ENCODE results near the gene PRR3.

The PRR3 gene

GRCh38 chr6:30611150-30611855 lies 54.2 kb downstream of the PRR3 start:
- ATAC-seq: no peak
- no peak for TF ChIP-seq OSR1 (CRISPR knock-in tag; IDR thresholded peaks at IDR 0.05)
- no peak for TF ChIP-seq ZFP30 (CRISPR knock-in tag; IDR thresholded peaks at IDR 0.05)
- TF ChIP-seq ARNTL (CRISPR knock-in tag; IDR thresholded peaks at IDR 0.05; ENCODE audit: borderline replicate concordance, low read depth): no peak
- TF ChIP-seq ZFP3 (CRISPR knock-in tag; IDR thresholded peaks at IDR 0.05): no peak
- TF ChIP-seq CSDC2 (CRISPR knock-in tag; IDR thresholded peaks at IDR 0.05): no peak
- TF ChIP-seq ESRRG (CRISPR knock-in tag; IDR thresholded peaks at IDR 0.05): no peak
- no peak for TF ChIP-seq TSHZ2 (CRISPR knock-in tag; IDR thresholded peaks at IDR 0.05)
- no peak for TF ChIP-seq PATZ1 (CRISPR knock-in tag; IDR thresholded peaks at IDR 0.05; ENCODE audit: borderline replicate concordance)
- TF ChIP-seq TCF4 (CRISPR knock-in tag; IDR thresholded peaks at IDR 0.05; ENCODE audit: borderline replicate concordance): no peak
- no peak for TF ChIP-seq ISL1 (CRISPR knock-in tag; IDR thresholded peaks at IDR 0.05)
- TF ChIP-seq ZC3H10 (CRISPR knock-in tag; IDR thresholded peaks at IDR 0.05): no peak
- no peak for TF ChIP-seq CREB5 (CRISPR knock-in tag; IDR thresholded peaks at IDR 0.05; ENCODE audit: low read depth)
- no peak for TF ChIP-seq BACH2 (CRISPR knock-in tag; IDR thresholded peaks at IDR 0.05; ENCODE audit: borderline replicate concordance)
- no peak for TF ChIP-seq RARB (CRISPR knock-in tag; IDR thresholded peaks at IDR 0.05)

GRCh38 chr6:30611856-30612194 lies 54.7 kb downstream of the PRR3 start:
- TF ChIP-seq TOX (CRISPR knock-in tag; IDR thresholded peaks at IDR 0.05; ENCODE audit: borderline replicate concordance): no peak
- no peak for TF ChIP-seq CREB5 (CRISPR knock-in tag; IDR thresholded peaks at IDR 0.05; ENCODE audit: low read depth)
- TF ChIP-seq CSRNP3 (CRISPR knock-in tag; IDR thresholded peaks at IDR 0.05): no peak
- TF ChIP-seq ISL1 (CRISPR knock-in tag; IDR thresholded peaks at IDR 0.05): no peak
- TF ChIP-seq ZC3H10 (CRISPR knock-in tag; IDR thresholded peaks at IDR 0.05): no peak
- TF ChIP-seq ARNTL (CRISPR knock-in tag; IDR thresholded peaks at IDR 0.05; ENCODE audit: borderline replicate concordance, low read depth): no peak
- TF ChIP-seq SNAI2 (CRISPR knock-in tag; IDR thresholded peaks at IDR 0.05): no peak
- TF ChIP-seq CSDC2 (CRISPR knock-in tag; IDR thresholded peaks at IDR 0.05): no peak
- no peak for TF ChIP-seq POU6F1 (CRISPR knock-in tag; IDR thresholded peaks at IDR 0.05; ENCODE audit: borderline replicate concordance, low read depth)
- no peak for TF ChIP-seq ZNF70 (CRISPR knock-in tag; IDR thresholded peaks at IDR 0.05)
- no peak for TF ChIP-seq ZFP3 (CRISPR knock-in tag; IDR thresholded peaks at IDR 0.05)
- TF ChIP-seq PATZ1 (CRISPR knock-in tag; IDR thresholded peaks at IDR 0.05; ENCODE audit: borderline replicate concordance): no peak
- no peak for ATAC-seq
